Neural progenitor cell (in vitro differentiated cells): Measurements from ENCODE around the gene TCERG1L. TPM values are rescaled to one million over a fixed set of nuclear protein-coding genes. Genes with fewer than 3 reads are reported as not detected.

ENCODE experiments used
- DNase-seq: peaks from one replicate; pipeline ENCODE4 v3.0.0-alpha.2; 2016; ENCODE audit warnings: low spot score
- H2AFZ ChIP-seq: fragments of 200-600 bp; sonication (generic); replicated peaks from 2 replicates; pipeline ENCODE4 v1.6.1; 2016; ENCODE audit warnings: antibody characterized with exemption
- H3F3A ChIP-seq: fragments of 200-600 bp; sonication (generic); 2 replicates; pipeline ENCODE4 v1.6.1; 2016; ENCODE audit warnings: antibody characterized with exemption, low read depth
- H3K27ac ChIP-seq: fragments of 200-600 bp; sonication (generic); 2 replicates; pipeline ENCODE4 v1.5.1; 2016; ENCODE audit warnings: mild to moderate bottlenecking
- H3K27me3 ChIP-seq: fragments of 200-600 bp; sonication (generic); 2 replicates; pipeline ENCODE4 v1.6.1; 2016; ENCODE audit warnings: mild to moderate bottlenecking, moderate library complexity
- H3K36me3 ChIP-seq: fragments of 200-600 bp; sonication (generic); 2 replicates; pipeline ENCODE4 v1.5.1; 2016
- H3K4me1 ChIP-seq: fragments of 200-600 bp; sonication (generic); 2 replicates; pipeline ENCODE4 v1.6.1; 2016; ENCODE audit warnings: mixed run types
- H3K4me2 ChIP-seq: fragments of 200-600 bp; sonication (generic); 2 replicates; pipeline ENCODE4 v1.6.1; 2016
- H3K4me3 ChIP-seq: fragments of 200-600 bp; sonication (generic); 2 replicates; pipeline ENCODE4 v1.5.1; 2016
- H3K79me2 ChIP-seq: fragments of 200-600 bp; sonication (generic); 2 replicates; pipeline ENCODE4 v1.6.1; 2016; ENCODE audit warnings: low read depth
- H3K9ac ChIP-seq: fragments of 200-600 bp; sonication (generic); 2 replicates; pipeline ENCODE4 v1.6.1; 2016
- H3K9me3 ChIP-seq: fragments of 200-600 bp; sonication (generic); 2 replicates; pipeline ENCODE4 v1.5.1; 2016; ENCODE audit warnings: low read depth
- H4K20me1 ChIP-seq: fragments of 200-600 bp; sonication (generic); 2 replicates; pipeline ENCODE4 v1.6.1; 2016; ENCODE audit warnings: low read depth
- H3K27ac Mint-ChIP-seq: 3 replicates; pipeline ENCODE4 v1.8.0; 2021; ENCODE audit warnings: mixed read lengths
- H3K27me3 Mint-ChIP-seq: 2 replicates; pipeline ENCODE4 v1.8.0; 2022; ENCODE audit warnings: low read depth, mild to moderate bottlenecking, inconsistent platforms, moderate library complexity, mixed read lengths; ENCODE audit not compliant: insufficient read depth
- H3K36me3 Mint-ChIP-seq: 3 replicates; pipeline ENCODE4 v1.8.0; 2021; ENCODE audit warnings: mixed read lengths
- H3K4me1 Mint-ChIP-seq: 3 replicates; pipeline ENCODE4 v1.8.0; 2021; ENCODE audit warnings: mixed read lengths
- H3K4me3 Mint-ChIP-seq: 3 replicates; pipeline ENCODE4 v1.8.0; 2021; ENCODE audit warnings: mild to moderate bottlenecking, moderate library complexity, mixed read lengths
- H3K9me3 Mint-ChIP-seq: 3 replicates; pipeline ENCODE4 v1.8.0; 2020; ENCODE audit warnings: mixed read lengths
- CTCF ChIP-seq: fragments of 200-600 bp; sonication (generic); IDR thresholded peaks from 2 replicates; pipeline ENCODE4 v1.5.1; 2017; ENCODE audit warnings: antibody characterized with exemption, mild to moderate bottlenecking
- EZH2 ChIP-seq: fragments of 200-600 bp; sonication (generic); IDR thresholded peaks from 2 replicates; pipeline ENCODE4 v1.6.1; 2017; ENCODE audit warnings: antibody characterized with exemption, mild to moderate bottlenecking, moderate library complexity
- EZH2phosphoT487 ChIP-seq: fragments of 200-600 bp; sonication (generic); IDR thresholded peaks from 2 replicates; pipeline ENCODE4 v1.6.1; 2017; ENCODE audit warnings: antibody characterized with exemption
- total RNA-seq: library from RNA; depleted of rRNA; stranded (reverse); fragments of >200 nt; gene quantifications from 2 replicates; pipeline ENCODE4 v1.2.3, GENCODE V29; 2015; ENCODE audit warnings: low replicate concordance

TCERG1L gene
- total RNA-seq, 1 donor from 2014 or later: 1.8 TPM

- Histone ChIP-seq H2AFZ (no peak overlapping the region), H3K9me3 (no peaks in the 10 kb centered on the region), H3K4me1 (no peaks in the 10 kb centered on the region), H4K20me1 (no peaks in the 10 kb centered on the region), H3K79me2 (no peaks in the 10 kb centered on the region), H3K4me3 (no peak overlapping the region), H3K36me3 (no peaks in the 10 kb centered on the region), H3K4me2 (no peak overlapping the region), H3K9ac (no peak overlapping the region), H3F3A (no peaks in the 10 kb centered on the region), H3K27ac (no peak overlapping the region), H3K27me3 (no peaks in the 10 kb centered on the region)
- Mint-ChIP-seq H3K27ac (no peak overlapping the region), H3K4me3 (no peak overlapping the region), H3K4me1 (no peaks in the 10 kb centered on the region), H3K9me3 (no peaks in the 10 kb centered on the region), H3K36me3 (no peaks in the 10 kb centered on the region), H3K27me3 (peaks cover 8% of the 10 kb centered on the region)
- TF ChIP-seq EZH2: no peak
- no peak for TF ChIP-seq EZH2phosphoT487
- TF ChIP-seq CTCF: no peak
- no peak for DNase-seq
These were observed 71.6 kb downstream of the TCERG1L start for GRCh38 chr10:131239926-131240325.

GRCh38 chr10:131239450-131239849, 72.1 kb downstream of the TCERG1L start:
- H3K27me3 Mint-ChIP-seq: peaks cover 8% of the 10 kb centered on the region
- Histone ChIP-seq H3K27ac (no peak overlapping the region), H2AFZ (no peak overlapping the region), H3K79me2 (no peaks in the 10 kb centered on the region), H3K9me3 (no peaks in the 10 kb centered on the region), H3K4me2 (no peak overlapping the region), H3K27me3 (no peaks in the 10 kb centered on the region), H3K4me3 (no peak overlapping the region), H4K20me1 (no peaks in the 10 kb centered on the region), H3K9ac (no peak overlapping the region), H3F3A (no peaks in the 10 kb centered on the region), H3K4me1 (no peaks in the 10 kb centered on the region), H3K36me3 (no peaks in the 10 kb centered on the region)
- no peaks in the 10 kb centered on the region for H3K4me1 Mint-ChIP-seq
- no peak for DNase-seq
- H3K36me3 Mint-ChIP-seq: no peaks in the 10 kb centered on the region
- peaks cover under 1% of the 10 kb centered on the region for H3K9me3 Mint-ChIP-seq
- H3K27ac Mint-ChIP-seq: no peak overlapping the region
- H3K4me3 Mint-ChIP-seq: no peak overlapping the region
- TF ChIP-seq EZH2 (no peak), CTCF (no peak), EZH2phosphoT487 (no peak)

GRCh38 chr10:131238669-131239280, 72.7 kb downstream of the TCERG1L start:
- Mint-ChIP-seq H3K4me1 (peaks cover 2% of the 10 kb centered on the region), H3K4me3 (no peak overlapping the region), H3K27me3 (peaks cover 11% of the 10 kb centered on the region), H3K36me3 (no peaks in the 10 kb centered on the region), H3K27ac (no peak overlapping the region), H3K9me3 (peaks cover 5% of the 10 kb centered on the region)
- H3K27ac ChIP-seq: no peak overlapping the region
- H3K27me3 ChIP-seq: no peaks in the 10 kb centered on the region
- H4K20me1 ChIP-seq: no peaks in the 10 kb centered on the region
- H3K36me3 ChIP-seq: no peaks in the 10 kb centered on the region
- H3K9ac ChIP-seq: no peak overlapping the region
- H3K4me2 ChIP-seq: no peak overlapping the region
- no peaks in the 10 kb centered on the region for H3F3A ChIP-seq
- H3K4me1 ChIP-seq: no peaks in the 10 kb centered on the region
- TF ChIP-seq EZH2: no peak
- TF ChIP-seq CTCF: no peak
- no peak for TF ChIP-seq EZH2phosphoT487
- H3K4me3 ChIP-seq: no peak overlapping the region
- no peaks in the 10 kb centered on the region for H3K79me2 ChIP-seq
- no peaks in the 10 kb centered on the region for H3K9me3 ChIP-seq
- no peak for DNase-seq
- no peak overlapping the region for H2AFZ ChIP-seq
